ENCODE measurements around the gene ADAM19.

- TF ChIP-seq CTCF (IDR thresholded peaks at IDR 0.05) (no peak), POLR2AphosphoS5 (IDR thresholded peaks at IDR 0.05) (no peak), POLR2A (IDR thresholded peaks at IDR 0.05) (no peak)
Observed at GRCh38 chr5:157602505-157602904, 26.9 kb upstream of the ADAM19 start.

Data from breast epithelium (tissue), 3 donors.